Ectodermal cell (in vitro differentiated cells): ENCODE data around the gene TLX2.
A peak's percentile ranks its signal among the peaks of the same experiment; 100 is the strongest.
"Not testable (repeated sequence)": the region's sequence is repeated elsewhere in the genome, so short reads cannot be mapped to it uniquely, and the experiment has no call there.

Experiments used
- H3K27ac ChIP-seq: 2 replicates; pipeline ENCODE4 v1.7.0; 2013; ENCODE audit warnings: mild to moderate bottlenecking, low read depth, low read length; ENCODE audit not compliant: insufficient read depth, poor library complexity, severe bottlenecking
- H3K27me3 ChIP-seq: 2 replicates; pipeline ENCODE4 v1.7.0; 2013; ENCODE audit warnings: mild to moderate bottlenecking, low read length; ENCODE audit not compliant: insufficient read depth, control insufficient read depth, poor library complexity, severe bottlenecking
- H3K36me3 ChIP-seq: one replicate; pipeline ENCODE4 v1.7.0; 2013; ENCODE audit warnings: low read length; ENCODE audit not compliant: control insufficient read depth, insufficient read depth
- H3K4me1 ChIP-seq: one replicate; pipeline ENCODE4 v1.7.0; 2013; ENCODE audit warnings: low read length; ENCODE audit not compliant: control insufficient read depth, insufficient read depth
- H3K4me3 ChIP-seq: 2 replicates; pipeline ENCODE4 v1.7.0; 2013; ENCODE audit warnings: low read depth, low read length, control low read depth; ENCODE audit not compliant: insufficient read depth
- H3K9me3 ChIP-seq: 2 replicates; pipeline ENCODE4 v1.7.0; 2013; ENCODE audit warnings: mild to moderate bottlenecking, low read length, moderate library complexity; ENCODE audit not compliant: control insufficient read depth
- WGBS, 2 experiments: methylation state at CpG; one replicate each; pipeline ENCODE4 v1.1.7; 2013; ENCODE audit warnings: missing lambda C conversion rate in 2 of 2; 5-methylcytosine and 5-hydroxymethylcytosine counted together

TLX2 gene

GRCh38 chr2:74482801-74483674 is 31.2 kb upstream of the TLX2 start, which contains the start of the genes CCDC142 and TTC31:
TSS of gene CCDC142 (minus strand) at chr2:74482998. CDS start at chr2:74482837, 161 bp downstream.
TSS of gene TTC31 (plus strand) at chr2:74483081. CDS start at chr2:74483096, 15 bp downstream.
- no peaks in the 10 kb centered on the region for H3K27me3 ChIP-seq
- H3K9me3 ChIP-seq = no peaks in the 10 kb centered on the region
- no peaks in the 10 kb centered on the region for H3K36me3 ChIP-seq
- peak within 1 kb of the TSS; percentile 70 for H3K27ac ChIP-seq
- H3K4me3 ChIP-seq = peak within 1 kb of the TSS; percentile 98
- peaks cover 12% of the 10 kb centered on the region for H3K4me1 ChIP-seq
- WGBS, 2 experiments = 2 to 3% methylated on average over 50 of the region's 50 CpGs

- peaks cover 12% of the 10 kb centered on the region for H3K4me1 ChIP-seq
These were observed 30.5 kb upstream of the TLX2 start for GRCh38 chr2:74483675-74484164.

GRCh38 chr2:74486141-74486540 is 28.1 kb upstream of the TLX2 start:
- WGBS, 2 experiments = 98 to 100% methylated on average over 2 of the region's 2 CpGs
- H3K4me1 ChIP-seq = peaks cover 9% of the 10 kb centered on the region
- no peak overlapping the region for H3K27ac ChIP-seq
- H3K36me3 ChIP-seq = peaks cover 13% of the 10 kb centered on the region
- H3K9me3 ChIP-seq = no peaks in the 10 kb centered on the region
- no peaks in the 10 kb centered on the region for H3K27me3 ChIP-seq
- no peak overlapping the region for H3K4me3 ChIP-seq

More at GRCh38 chr2:74483675-74484164, 30.5 kb upstream of the TLX2 start:
- not testable (repeated sequence) for H3K9me3 ChIP-seq, H3K27ac ChIP-seq, H3K27me3 ChIP-seq, H3K36me3 ChIP-seq
- 89% methylated on average over 19 of the region's 19 CpGs for WGBS, 2 experiments
- H3K4me3 ChIP-seq = peak overlapping the region; percentile 98

GRCh38 chr2:74488643-74489481 is 25.4 kb upstream of the TLX2 start:
- Histone ChIP-seq H3K27me3 (no peaks in the 10 kb centered on the region), H3K4me1 (no peaks in the 10 kb centered on the region), H3K9me3 (no peaks in the 10 kb centered on the region), H3K4me3 (no peak overlapping the region), H3K36me3 (peaks cover 21% of the 10 kb centered on the region), H3K27ac (no peak overlapping the region)
- WGBS, 2 experiments = 91 to 92% methylated on average over 9 of the region's 9 CpGs

- Histone ChIP-seq H3K4me3 (no peak overlapping the region), H3K4me1 (no peaks in the 10 kb centered on the region), H3K9me3 (no peaks in the 10 kb centered on the region), H3K27me3 (no peaks in the 10 kb centered on the region), H3K27ac (no peak overlapping the region), H3K36me3 (peaks cover 21% of the 10 kb centered on the region)
- WGBS, 2 experiments = 86 to 95% methylated on average over 8 to 9 of the region's 9 CpGs
These were observed 24.3 kb upstream of the TLX2 start for GRCh38 chr2:74489906-74490305.

- Histone ChIP-seq H3K27me3 (peaks cover 20% of the 10 kb centered on the region), H3K9me3 (no peaks in the 10 kb centered on the region), H3K4me1 (no peaks in the 10 kb centered on the region), H3K36me3 (peaks cover 21% of the 10 kb centered on the region), H3K4me3 (no peak overlapping the region), H3K27ac (no peak overlapping the region)
- 95 to 97% methylated on average over 12 of the region's 12 CpGs for WGBS, 2 experiments
These were observed 22.4 kb upstream of the TLX2 start for GRCh38 chr2:74491648-74492544.

- Histone ChIP-seq H3K4me3 (no peak overlapping the region), H3K4me1 (peaks cover 4% of the 10 kb centered on the region), H3K27ac (no peak overlapping the region), H3K27me3 (peaks cover 36% of the 10 kb centered on the region), H3K9me3 (no peaks in the 10 kb centered on the region), H3K36me3 (peaks cover 21% of the 10 kb centered on the region)
- WGBS, 2 experiments = 93 to 94% methylated on average over 3 of the region's 3 CpGs
These were observed 20.7 kb upstream of the TLX2 start for GRCh38 chr2:74493546-74493945.

GRCh38 chr2:74495440-74495839 is 18.8 kb upstream of the TLX2 start:
- no peak overlapping the region for H3K27ac ChIP-seq
- H3K36me3 ChIP-seq = peaks cover 14% of the 10 kb centered on the region
- H3K4me1 ChIP-seq = peaks cover 20% of the 10 kb centered on the region
- H3K9me3 ChIP-seq = no peaks in the 10 kb centered on the region
- 86 to 100% methylated on average over 1 of the region's 1 CpG for WGBS, 2 experiments
- H3K4me3 ChIP-seq = no peak overlapping the region
- H3K27me3 ChIP-seq = peaks cover 55% of the 10 kb centered on the region

- Histone ChIP-seq H3K27me3 (peaks cover 73% of the 10 kb centered on the region), H3K4me3 (no peak overlapping the region), H3K36me3 (no peaks in the 10 kb centered on the region), H3K27ac (no peak overlapping the region), H3K4me1 (peaks cover 28% of the 10 kb centered on the region), H3K9me3 (no peaks in the 10 kb centered on the region)
- 66 to 70% methylated on average over 19 of the region's 19 CpGs for WGBS, 2 experiments
These were observed 17.1 kb upstream of the TLX2 start for GRCh38 chr2:74496997-74497776.
